ENCODE data around the gene GRHPR.

GRHPR gene

GRCh38 chr9:37486256-37486615 is 63.7 kb downstream of the GRHPR start:
- no peak for DNase-seq

Measured in MV-4-11 (cell line).